Liver (tissue), 9 donors: Measurements from ENCODE around the gene ATAD1. TPM values are rescaled to one million over a fixed set of nuclear protein-coding genes. Genes with fewer than 3 reads are reported as not detected.

ENCODE experiments used
- DNase-seq: peaks from one replicate; pipeline ENCODE4 v3.0.0-alpha.2; 2017; ENCODE audit warnings: low spot score
- H3K27ac ChIP-seq, 2 donors: one replicate each; pipeline ENCODE4 v1.7.0; 2013; ENCODE audit warnings: inconsistent platforms in 2 of 2, low read length in 2 of 2, control low read depth in 1 of 2, low read depth in 1 of 2, mild to moderate bottlenecking in 1 of 2
- H3K27me3 ChIP-seq, 4 donors: one replicate each; pipeline versions ENCODE4 v1.6.1 to v1.7.0; 2013; ENCODE audit warnings: low read length in 3 of 4, inconsistent platforms in 1 of 4, mild to moderate bottlenecking in 1 of 4, moderate library complexity in 1 of 4; ENCODE audit not compliant: control insufficient read depth in 4 of 4, insufficient read depth in 4 of 4
- H3K36me3 ChIP-seq, 4 donors: one replicate each; pipeline versions ENCODE4 v1.6.1 to v1.7.0; 2013; ENCODE audit warnings: low read length in 3 of 4, mild to moderate bottlenecking in 3 of 4, low read depth in 1 of 4, moderate library complexity in 1 of 4; ENCODE audit not compliant: control insufficient read depth in 4 of 4, insufficient read depth in 3 of 4
- H3K4me1 ChIP-seq, 4 donors: one replicate each; pipeline versions ENCODE4 v1.6.1 to v1.7.0; 2013; ENCODE audit warnings: low read length in 3 of 4, mild to moderate bottlenecking in 3 of 4, moderate library complexity in 1 of 4; ENCODE audit not compliant: control insufficient read depth in 4 of 4, insufficient read depth in 4 of 4
- H3K4me3 ChIP-seq, 3 donors: one replicate each; pipeline versions ENCODE4 v1.6.1 to v1.7.0; 2013; ENCODE audit warnings: low read length in 3 of 3, control low read depth in 1 of 3, low read depth in 1 of 3, mild to moderate bottlenecking in 1 of 3
- H3K9ac ChIP-seq, 2 donors: one replicate each; pipeline ENCODE4 v1.7.0; 2013; ENCODE audit warnings: low read length in 2 of 2, mild to moderate bottlenecking in 2 of 2, moderate library complexity in 2 of 2, control low read depth in 1 of 2, low read depth in 1 of 2
- H3K9me3 ChIP-seq, 4 donors: one replicate each; pipeline versions ENCODE4 v1.6.1 to v1.7.0; 2013; ENCODE audit warnings: low read length in 3 of 4; ENCODE audit not compliant: control insufficient read depth in 4 of 4
- ATF3 ChIP-seq: IDR thresholded peaks from 2 replicates; pipeline ENCODE4 v1.6.1; 2016; ENCODE audit warnings: antibody characterized with exemption
- EGR1 ChIP-seq, 2 donors: IDR thresholded peaks; 2 replicates each; pipeline ENCODE4 v1.6.1; 2016 to 2018; ENCODE audit warnings: antibody characterized with exemption in 2 of 2, low read depth in 2 of 2
- FOXA1 ChIP-seq: IDR thresholded peaks from 2 replicates; pipeline ENCODE4 v1.6.1; 2016; ENCODE audit warnings: antibody characterized with exemption
- FOXA2 ChIP-seq: IDR thresholded peaks from 2 replicates; pipeline ENCODE4 v1.6.1; 2016; ENCODE audit warnings: antibody characterized with exemption
- GABPA ChIP-seq, 2 donors: IDR thresholded peaks in 1 of 2; conservative IDR thresholded peaks in 1 of 2; 2 replicates each; pipeline ENCODE4 v1.6.1; 2016; ENCODE audit warnings: antibody characterized with exemption in 2 of 2, mild to moderate bottlenecking in 1 of 2, moderate library complexity in 1 of 2
- HNF4A ChIP-seq, 2 donors: conservative IDR thresholded peaks; 2 replicates each; pipeline ENCODE4 v1.6.1; 2016; ENCODE audit warnings: antibody characterized with exemption in 2 of 2, mild to moderate bottlenecking in 2 of 2
- HNF4G ChIP-seq: IDR thresholded peaks from 2 replicates; pipeline ENCODE4 v1.6.1; 2016; ENCODE audit warnings: antibody characterized with exemption
- JUND ChIP-seq, 2 donors: IDR thresholded peaks; 2 replicates each; pipeline ENCODE4 v1.6.1; 2016; ENCODE audit warnings: antibody characterized with exemption in 2 of 2
- NR2F2 ChIP-seq: IDR thresholded peaks from 2 replicates; pipeline ENCODE4 v1.6.1; 2016; ENCODE audit warnings: antibody characterized with exemption
- RAD21 ChIP-seq, 2 donors: IDR thresholded peaks; 2 replicates each; pipeline ENCODE4 v1.6.1; 2016; ENCODE audit warnings: antibody characterized with exemption in 2 of 2, mild to moderate bottlenecking in 2 of 2
- RXRA ChIP-seq, 2 donors: IDR thresholded peaks; 2 replicates each; pipeline ENCODE4 v1.6.1; 2017 to 2018; ENCODE audit warnings: antibody characterized with exemption in 2 of 2, mild to moderate bottlenecking in 1 of 2
- SP1 ChIP-seq: IDR thresholded peaks from 2 replicates; pipeline ENCODE4 v1.6.1; 2018; ENCODE audit warnings: antibody characterized with exemption, mild to moderate bottlenecking
- TAF1 ChIP-seq: conservative IDR thresholded peaks from 2 replicates; pipeline ENCODE4 v1.6.1; 2016; ENCODE audit warnings: antibody characterized with exemption, mild to moderate bottlenecking
- YY1 ChIP-seq: IDR thresholded peaks from 2 replicates; pipeline ENCODE4 v1.6.1; 2016; ENCODE audit warnings: antibody characterized with exemption, mild to moderate bottlenecking
- ZBTB33 ChIP-seq: IDR thresholded peaks from 2 replicates; pipeline ENCODE4 v1.6.1; 2016; ENCODE audit warnings: antibody characterized with exemption
- WGBS: extraction: QIAGEN DNeasy Blood & Tissue Kit; methylation state at CpG from one replicate; pipeline ENCODE4 v1.1.7; 2013; 5-methylcytosine and 5-hydroxymethylcytosine counted together
- polyA plus RNA-seq, 2 donors: library from polyadenylated mRNA; stranded (reverse) in 1 of 2; unstranded in 1 of 2; fragments of 200-250 nt in 1 of 2; fragments of >200 nt in 1 of 2; fragmentation: Nextera tagmentation in 1 of 2; extraction: Ambion mirVana in 1 of 2; gene quantifications; one replicate each; pipeline versions ENCODE4 v1.2.1 to v1.2.3, GENCODE V29; 2013 to 2015
- total RNA-seq, 2 donors: library from RNA; depleted of rRNA; stranded (reverse); fragments of >200 nt; gene quantifications; one replicate each; pipeline ENCODE4 v1.2.3, GENCODE V29; 2014
- TF ChIP-seq, protein P1 (sequence below): fragments of 150-350 bp; IDR thresholded peaks from 2 replicates; pipeline ENCODE4 v1.5.1; 2017; ENCODE audit warnings: improper control_type of control experiment, low read depth, low read length; ENCODE audit not compliant: missing input control
- TF ChIP-seq, protein P2 (sequence below): IDR thresholded peaks from 2 replicates; pipeline ENCODE4 v1.6.1; 2016; ENCODE audit warnings: antibody characterized with exemption, mild to moderate bottlenecking
- TF ChIP-seq, protein P3 (sequence below): IDR thresholded peaks from 2 replicates; pipeline ENCODE4 v1.6.1; 2016; ENCODE audit warnings: antibody characterized with exemption
- donor health status: healthy.
- donor health status: healthy.
- donor health status: healthy.
- donor health status: healthy.
- donor health status: healthy.

The ATAD1 gene
- total and polyA plus RNA-seq, 4 donors: 12.6 to 33.4 (median 13.1) TPM

GRCh38 chr10:87751274-87751673 is 66.8 kb downstream of the ATAD1 start:
- H3K27ac ChIP-seq: no peak overlapping the region
- H3K36me3 ChIP-seq: peaks cover 2 to 14% (median 4%) of the 10 kb centered on the region in 4 donors
- H3K9ac ChIP-seq: no peak overlapping the region
- H3K27me3 ChIP-seq: no peaks in the 10 kb centered on the region
- TF ChIP-seq RAD21 (IDR thresholded peaks at IDR 0.05) (no peak), YY1 (no peak), FOXA1 (no peak), TAF1 (no peak), JUND (IDR thresholded peaks at IDR 0.05) (no peak), EGR1 (IDR thresholded peaks at IDR 0.05; ENCODE audit: low read depth in 2 of 2) (no peak), ATF3 (no peak), NR2F2 (no peak), HNF4G (no peak), RXRA (IDR thresholded peaks at IDR 0.05) (no peak), FOXA2 (no peak), HNF4A (conservative IDR thresholded peaks at IDR 0.05) (no peak), ZBTB33 (no peak), SP1 (no peak), GABPA (IDR thresholded peaks at IDR 0.05 in 1 of 2, conservative IDR thresholded peaks at IDR 0.05 in 1 of 2) (no peak)
- TF ChIP-seq, protein P1, sequence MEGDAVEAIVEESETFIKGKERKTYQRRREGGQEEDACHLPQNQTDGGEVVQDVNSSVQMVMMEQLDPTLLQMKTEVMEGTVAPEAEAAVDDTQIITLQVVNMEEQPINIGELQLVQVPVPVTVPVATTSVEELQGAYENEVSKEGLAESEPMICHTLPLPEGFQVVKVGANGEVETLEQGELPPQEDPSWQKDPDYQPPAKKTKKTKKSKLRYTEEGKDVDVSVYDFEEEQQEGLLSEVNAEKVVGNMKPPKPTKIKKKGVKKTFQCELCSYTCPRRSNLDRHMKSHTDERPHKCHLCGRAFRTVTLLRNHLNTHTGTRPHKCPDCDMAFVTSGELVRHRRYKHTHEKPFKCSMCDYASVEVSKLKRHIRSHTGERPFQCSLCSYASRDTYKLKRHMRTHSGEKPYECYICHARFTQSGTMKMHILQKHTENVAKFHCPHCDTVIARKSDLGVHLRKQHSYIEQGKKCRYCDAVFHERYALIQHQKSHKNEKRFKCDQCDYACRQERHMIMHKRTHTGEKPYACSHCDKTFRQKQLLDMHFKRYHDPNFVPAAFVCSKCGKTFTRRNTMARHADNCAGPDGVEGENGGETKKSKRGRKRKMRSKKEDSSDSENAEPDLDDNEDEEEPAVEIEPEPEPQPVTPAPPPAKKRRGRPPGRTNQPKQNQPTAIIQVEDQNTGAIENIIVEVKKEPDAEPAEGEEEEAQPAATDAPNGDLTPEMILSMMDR: no peak
- TF ChIP-seq, protein P2, sequence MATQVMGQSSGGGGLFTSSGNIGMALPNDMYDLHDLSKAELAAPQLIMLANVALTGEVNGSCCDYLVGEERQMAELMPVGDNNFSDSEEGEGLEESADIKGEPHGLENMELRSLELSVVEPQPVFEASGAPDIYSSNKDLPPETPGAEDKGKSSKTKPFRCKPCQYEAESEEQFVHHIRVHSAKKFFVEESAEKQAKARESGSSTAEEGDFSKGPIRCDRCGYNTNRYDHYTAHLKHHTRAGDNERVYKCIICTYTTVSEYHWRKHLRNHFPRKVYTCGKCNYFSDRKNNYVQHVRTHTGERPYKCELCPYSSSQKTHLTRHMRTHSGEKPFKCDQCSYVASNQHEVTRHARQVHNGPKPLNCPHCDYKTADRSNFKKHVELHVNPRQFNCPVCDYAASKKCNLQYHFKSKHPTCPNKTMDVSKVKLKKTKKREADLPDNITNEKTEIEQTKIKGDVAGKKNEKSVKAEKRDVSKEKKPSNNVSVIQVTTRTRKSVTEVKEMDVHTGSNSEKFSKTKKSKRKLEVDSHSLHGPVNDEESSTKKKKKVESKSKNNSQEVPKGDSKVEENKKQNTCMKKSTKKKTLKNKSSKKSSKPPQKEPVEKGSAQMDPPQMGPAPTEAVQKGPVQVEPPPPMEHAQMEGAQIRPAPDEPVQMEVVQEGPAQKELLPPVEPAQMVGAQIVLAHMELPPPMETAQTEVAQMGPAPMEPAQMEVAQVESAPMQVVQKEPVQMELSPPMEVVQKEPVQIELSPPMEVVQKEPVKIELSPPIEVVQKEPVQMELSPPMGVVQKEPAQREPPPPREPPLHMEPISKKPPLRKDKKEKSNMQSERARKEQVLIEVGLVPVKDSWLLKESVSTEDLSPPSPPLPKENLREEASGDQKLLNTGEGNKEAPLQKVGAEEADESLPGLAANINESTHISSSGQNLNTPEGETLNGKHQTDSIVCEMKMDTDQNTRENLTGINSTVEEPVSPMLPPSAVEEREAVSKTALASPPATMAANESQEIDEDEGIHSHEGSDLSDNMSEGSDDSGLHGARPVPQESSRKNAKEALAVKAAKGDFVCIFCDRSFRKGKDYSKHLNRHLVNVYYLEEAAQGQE: no peak
- TF ChIP-seq, protein P3, sequence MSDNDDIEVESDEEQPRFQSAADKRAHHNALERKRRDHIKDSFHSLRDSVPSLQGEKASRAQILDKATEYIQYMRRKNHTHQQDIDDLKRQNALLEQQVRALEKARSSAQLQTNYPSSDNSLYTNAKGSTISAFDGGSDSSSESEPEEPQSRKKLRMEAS: no peak
- H3K4me1 ChIP-seq: no peaks in the 10 kb centered on the region
- H3K9me3 ChIP-seq: no peaks in the 10 kb centered on the region
- no peak for DNase-seq
- WGBS: 96% methylated on average over 2 of the region's 2 CpGs
- no peak overlapping the region for H3K4me3 ChIP-seq
